GM18861 (cell line): Measurements from ENCODE around the gene CEP152.
"Not testable (repeated sequence)": the region's sequence is repeated elsewhere in the genome, so short reads cannot be mapped to it uniquely, and the experiment has no call there.

Experiments
- ATAC-seq: cut with Tn5 transposase; IDR thresholded peaks from one replicate; pipeline ENCODE4 v1.9.1; 2021; ENCODE audit not compliant: unreplicated experiment

CEP152 gene

GRCh38 chr15:48810414-48811324 is at the start of gene CEP152:
Gene CEP152 (minus strand): TSS chr15:48811069. CDS start chr15:48805649, 5,420 bp downstream.
- ATAC-seq: peak; percentile 97

GRCh38 chr15:48859426-48859825 is 48.6 kb upstream of the CEP152 start:
- no peak for ATAC-seq

GRCh38 chr15:48858401-48858800 is 47.5 kb upstream of the CEP152 start:
- ATAC-seq: no peak

GRCh38 chr15:48856942-48857341 is 46.1 kb upstream of the CEP152 start:
- ATAC-seq: no peak

- ATAC-seq: no peak
These were observed 44.9 kb upstream of the CEP152 start for GRCh38 chr15:48855501-48856440.

GRCh38 chr15:48854434-48854833 is 43.6 kb upstream of the CEP152 start:
- ATAC-seq: not testable (repeated sequence)

- no peak for ATAC-seq
These were observed 41.1 kb upstream of the CEP152 start for GRCh38 chr15:48851956-48852355.

- ATAC-seq: no peak
These were observed 39.8 kb upstream of the CEP152 start for GRCh38 chr15:48850648-48851047.

- no peak for ATAC-seq
These were observed 34.3 kb upstream of the CEP152 start for GRCh38 chr15:48845123-48845522.

GRCh38 chr15:48842501-48842900 is 31.6 kb upstream of the CEP152 start:
- ATAC-seq: no peak

GRCh38 chr15:48834756-48835155 is 23.9 kb upstream of the CEP152 start:
- no peak for ATAC-seq

GRCh38 chr15:48833526-48834239 is 22.8 kb upstream of the CEP152 start:
- no peak for ATAC-seq

GRCh38 chr15:48832648-48833047 is 21.8 kb upstream of the CEP152 start:
- ATAC-seq: no peak

GRCh38 chr15:48828906-48829305 is 18.0 kb upstream of the CEP152 start:
- no peak for ATAC-seq

GRCh38 chr15:48828471-48828870 is 17.6 kb upstream of the CEP152 start:
- no peak for ATAC-seq

GRCh38 chr15:48825075-48825474 is 14.2 kb upstream of the CEP152 start:
- no peak for ATAC-seq

GRCh38 chr15:48823706-48824105 is 12.8 kb upstream of the CEP152 start:
- no peak for ATAC-seq

- ATAC-seq: no peak
These were observed 12.4 kb upstream of the CEP152 start for GRCh38 chr15:48823237-48823636.

GRCh38 chr15:48814286-48814685 is 3.4 kb upstream of the CEP152 start:
- ATAC-seq: no peak

GRCh38 chr15:48811325-48811958 is 573 bp upstream of the CEP152 start:
- no peak for ATAC-seq

- no peak for ATAC-seq
These were observed 4.7 kb downstream of the CEP152 start for GRCh38 chr15:48806151-48806550.
